NT2/D1 (cell line): ENCODE data around the gene GLIS1.

Experiments
- SUZ12 ChIP-seq: IDR thresholded peaks from 2 replicates; pipeline ENCODE4 v1.6.1; 2011; ENCODE audit not compliant: insufficient read length, insufficient read depth; ENCODE audit errors: extremely low read depth
- YY1 ChIP-seq: IDR thresholded peaks from 2 replicates; pipeline ENCODE4 v1.6.1; 2011; ENCODE audit not compliant: insufficient read length, insufficient read depth
- ZNF274 ChIP-seq: IDR thresholded peaks from 2 replicates; pipeline ENCODE4 v1.6.1; 2011; ENCODE audit warnings: mild to moderate bottlenecking, low read depth, low read length

GRCh38 chr1:53638360-53639035, 100.5 kb downstream of the GLIS1 start:
- TF ChIP-seq YY1 (no peak), ZNF274 (no peak), SUZ12 (no peak)
